ENCODE results near the gene INPP4B. TPM values are rescaled to one million over a fixed set of nuclear protein-coding genes. Genes with fewer than 3 reads are reported as not detected.

The INPP4B gene
- total and polyA plus RNA-seq, 2 donors (not counting 1 experiment from before 2014, with no cell fraction given): 0.03 TPM; not detected in 1

GRCh38 chr4:142866685-142867084 is 20.6 kb upstream of the INPP4B start:
- TF ChIP-seq EZH2 (IDR thresholded peaks at IDR 0.05; ENCODE audit: borderline replicate concordance, insufficient read depth, low read depth, low read length, poor library complexity, severe bottlenecking) (no peak), CTCF (IDR thresholded peaks at IDR 0.05) (no peak)
- Histone ChIP-seq H3K27me3 (replicated peaks in 1 of 4; ENCODE audit: control extremely low read depth in 1 of 4, control insufficient read depth in 3 of 4, insufficient read depth in 4 of 4, low read length in 3 of 4) (no peaks in the 10 kb centered on the region), H3K9me3 (ENCODE audit: control extremely low read depth in 1 of 3, control insufficient read depth in 2 of 3, insufficient read depth in 1 of 3, low read length in 2 of 3) (no peaks in the 10 kb centered on the region), H3K4me2 (replicated peaks; ENCODE audit: low read depth, low read length, poor library complexity, severe bottlenecking) (no peak overlapping the region), H3K79me2 (ENCODE audit: control insufficient read depth, insufficient read depth, low read length) (no peaks in the 10 kb centered on the region), H3K4me1 (ENCODE audit: control insufficient read depth in 2 of 2, insufficient read depth in 2 of 2, low read length in 2 of 2) (no peaks in the 10 kb centered on the region), H3K9ac (ENCODE audit: low read length) (no peak overlapping the region), H4K20me1 (ENCODE audit: control insufficient read depth, insufficient read depth, low read length, poor library complexity, severe bottlenecking) (no peaks in the 10 kb centered on the region), H2AFZ (ENCODE audit: insufficient read depth, low read depth, low read length, poor library complexity, severe bottlenecking) (no peak overlapping the region), H3K4me3 (ENCODE audit: control extremely low read depth in 1 of 5, extremely low read depth in 1 of 5, insufficient read depth in 1 of 5, low read depth in 2 of 5, low read length in 4 of 5) (no peak overlapping the region), H3K27ac (ENCODE audit: low read length in 2 of 2) (no peak overlapping the region), H3K36me3 (replicated peaks in 1 of 2; ENCODE audit: control extremely low read depth in 1 of 2, control insufficient read depth in 1 of 2, extremely low read depth in 1 of 2, insufficient read depth in 2 of 2, low read length in 1 of 2) (no peaks in the 10 kb centered on the region)
- Mint-ChIP-seq H3K4me1 (no peaks in the 10 kb centered on the region), H3K27ac (no peak overlapping the region), H3K4me3 (no peak overlapping the region), H3K27me3 (no peaks in the 10 kb centered on the region), H3K9me3 (ENCODE audit: insufficient read depth) (no peaks in the 10 kb centered on the region)
- ATAC-seq (ENCODE audit: low read depth) (no peak), DNase-seq (no peak)
- ChIA-PET CTCF (no interaction called here), POLR2A (no interaction called here)
- intact Hi-C loops (cut with micrococcal nuclease): no loop called here
- 96% methylated on average over 3 of the region's 5 CpGs for WGBS (ENCODE audit: insufficient coverage)

DNA sequence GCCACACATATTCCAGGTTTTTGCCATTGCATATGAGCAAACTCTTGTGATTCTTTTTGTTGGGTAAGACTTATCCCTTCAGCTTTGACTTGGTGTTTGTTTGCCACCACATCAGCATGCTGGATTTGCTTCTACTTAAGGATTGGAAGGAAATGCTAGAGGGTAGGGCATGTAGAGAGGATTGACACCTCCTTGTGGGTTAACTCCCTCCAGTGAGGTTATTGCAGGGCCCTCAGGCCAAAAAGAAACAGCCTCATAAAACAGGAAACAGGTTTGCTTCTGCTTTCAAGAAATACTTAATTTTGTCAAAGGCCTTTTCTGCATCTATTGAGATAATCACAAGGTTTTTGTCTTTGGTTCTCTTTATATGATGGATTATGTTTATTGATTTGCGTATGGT is 15.2 kb upstream of the INPP4B start:
- Mint-ChIP-seq H3K27ac (no peak overlapping the region), H3K4me3 (no peak overlapping the region), H3K27me3 (no peaks in the 10 kb centered on the region), H3K4me1 (no peaks in the 10 kb centered on the region), H3K9me3 (ENCODE audit: insufficient read depth) (no peaks in the 10 kb centered on the region)
- POLR2A ChIA-PET: no interaction called here
- intact Hi-C loops (cut with micrococcal nuclease): no loop called here
- TF ChIP-seq CTCF (IDR thresholded peaks at IDR 0.05): no peak
- no peak for TF ChIP-seq EZH2 (IDR thresholded peaks at IDR 0.05; ENCODE audit: borderline replicate concordance, insufficient read depth, low read depth, low read length, poor library complexity, severe bottlenecking)
- no CpG with 5 or more reads among the region's 1 CpG for WGBS (ENCODE audit: insufficient coverage)
- CTCF ChIA-PET: no interaction called here
- Histone ChIP-seq H3K4me3 (ENCODE audit: control extremely low read depth in 1 of 5, extremely low read depth in 1 of 5, insufficient read depth in 1 of 5, low read depth in 2 of 5, low read length in 4 of 5) (no peak overlapping the region), H3K27me3 (replicated peaks in 1 of 4; ENCODE audit: control extremely low read depth in 1 of 4, control insufficient read depth in 3 of 4, insufficient read depth in 4 of 4, low read length in 3 of 4) (no peaks in the 10 kb centered on the region), H3K4me2 (replicated peaks; ENCODE audit: low read depth, low read length, poor library complexity, severe bottlenecking) (no peak overlapping the region), H3K79me2 (ENCODE audit: control insufficient read depth, insufficient read depth, low read length) (no peaks in the 10 kb centered on the region), H3K27ac (ENCODE audit: low read length in 2 of 2) (no peak overlapping the region), H4K20me1 (ENCODE audit: control insufficient read depth, insufficient read depth, low read length, poor library complexity, severe bottlenecking) (no peaks in the 10 kb centered on the region), H3K9ac (ENCODE audit: low read length) (no peak overlapping the region), H2AFZ (ENCODE audit: insufficient read depth, low read depth, low read length, poor library complexity, severe bottlenecking) (no peak overlapping the region), H3K36me3 (replicated peaks in 1 of 2; ENCODE audit: control extremely low read depth in 1 of 2, control insufficient read depth in 1 of 2, extremely low read depth in 1 of 2, insufficient read depth in 2 of 2, low read length in 1 of 2) (no peaks in the 10 kb centered on the region), H3K9me3 (ENCODE audit: control extremely low read depth in 1 of 3, control insufficient read depth in 2 of 3, insufficient read depth in 1 of 3, low read length in 2 of 3) (no peaks in the 10 kb centered on the region), H3K4me1 (ENCODE audit: control insufficient read depth in 2 of 2, insufficient read depth in 2 of 2, low read length in 2 of 2) (no peaks in the 10 kb centered on the region)
- ATAC-seq (ENCODE audit: low read depth): no peak
- DNase-seq: no peak

All from B cell (primary cell).